Measurements from ENCODE around the gene PPIF. TPM values are rescaled to one million over a fixed set of nuclear protein-coding genes. Genes with fewer than 3 reads are reported as not detected.
A peak's percentile ranks its signal among the peaks of the same experiment; 100 is the strongest.

PPIF gene
- total RNA-seq, 6 experiments from 2014 or later, result 53.7 to 106 (median 90.1) TPM

- intact Hi-C loops (cut with DNase I), result loop anchor here in 1 of 2 donors (10.0 kb wide), 1 partner anchor 122 kb away; no protein-coding TSS in a partner anchor
- no peak for ATAC-seq
- no peak overlapping the region for H3K27ac ChIP-seq
- H3K9me3 ChIP-seq, result no peaks in the 10 kb centered on the region
- 78% methylated on average over 3 of the region's 4 CpGs for WGBS (ENCODE audit: insufficient coverage, low coverage, low lambda C conversion rate, missing lambda C conversion rate)
- no peaks in the 10 kb centered on the region for H3K36me3 ChIP-seq
- no peak for DNase-seq
- no peak overlapping the region for H3K4me3 ChIP-seq
- no peaks in the 10 kb centered on the region for H3K4me1 ChIP-seq
- TF ChIP-seq POLR2A (IDR thresholded peaks at IDR 0.05) (no peak), CTCF (IDR thresholded peaks at IDR 0.05) (no peak)
- no peaks in the 10 kb centered on the region for H3K27me3 ChIP-seq
These were observed 25.6 kb downstream of the PPIF start for GRCh38 chr10:79372871-79373270.

DNA sequence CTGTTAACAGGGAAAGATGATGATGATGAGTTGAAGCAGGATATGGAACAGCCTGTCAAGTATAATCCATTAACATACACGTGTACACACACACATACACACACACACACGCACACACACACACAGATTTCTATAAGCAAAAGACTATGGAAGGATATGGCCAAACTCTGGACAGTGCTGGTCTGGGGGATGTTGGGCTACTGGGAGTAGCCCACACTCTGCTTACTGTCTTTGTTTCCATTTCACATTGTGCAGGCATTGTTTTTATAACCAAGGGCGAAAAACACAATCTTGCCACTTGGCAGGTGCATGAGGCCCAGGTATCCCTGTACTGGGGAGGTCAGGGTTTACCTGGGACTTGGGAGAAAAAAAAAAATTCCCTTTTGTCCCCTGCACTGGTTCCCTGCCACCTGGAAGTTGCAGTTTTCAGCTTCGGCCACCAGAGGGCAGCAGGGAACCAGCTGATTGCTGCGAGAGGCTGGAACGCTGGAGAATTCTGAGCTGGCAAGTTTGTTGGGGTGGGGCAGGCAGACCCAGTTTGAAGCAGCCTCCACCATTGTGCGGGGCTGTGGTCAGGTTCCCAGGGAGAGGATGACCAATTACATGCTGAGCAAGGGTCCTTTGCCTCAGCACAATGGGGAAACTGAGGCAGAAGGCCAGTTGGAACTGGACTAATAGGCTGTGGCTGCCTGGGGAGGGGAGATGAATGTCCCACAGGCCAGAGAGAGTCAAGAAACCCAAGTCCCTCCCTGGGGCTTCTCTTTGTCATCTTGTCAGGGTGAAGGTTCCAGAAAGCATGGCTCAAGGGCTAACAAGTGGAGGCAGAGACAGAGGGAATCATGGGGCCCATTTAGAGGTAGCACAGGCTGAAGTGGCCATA, 27.3 kb downstream of the PPIF start:
- H3K4me3 ChIP-seq, result no peak overlapping the region
- intact Hi-C loops (cut with DNase I), result loop anchor here (5.0 to 10.0 kb wide), 2 partner anchors 113 to 120 kb away; no protein-coding TSS in a partner anchor

GRCh38 chr10:79375321-79376077, 28.2 kb downstream of the PPIF start:
- intact Hi-C loops (cut with DNase I), result loop anchor here (5.0 to 10.0 kb wide), 2 partner anchors 112 to 119 kb away; no protein-coding TSS in a partner anchor
- WGBS (ENCODE audit: insufficient coverage, low coverage, low lambda C conversion rate, missing lambda C conversion rate), result 82% methylated on average over 5 of the region's 6 CpGs

More for the DNA sequence above, 27.3 kb downstream of the PPIF start:
- TF ChIP-seq CTCF (IDR thresholded peaks at IDR 0.05) (peak; percentile 95 to 99 (median 98)), POLR2A (IDR thresholded peaks at IDR 0.05) (no peak)
- Histone ChIP-seq H3K27ac (no peak overlapping the region), H3K27me3 (no peaks in the 10 kb centered on the region), H3K9me3 (no peaks in the 10 kb centered on the region), H3K36me3 (no peaks in the 10 kb centered on the region), H3K4me1 (peaks cover 0 to 8% (median 0%) of the 10 kb centered on the region in 4 donors)
- DNase-seq (peak; percentile 80 to 84 (median 83)), ATAC-seq (peak; percentile 75 to 82 (median 77))
- WGBS (ENCODE audit: insufficient coverage, low coverage, low lambda C conversion rate, missing lambda C conversion rate), result 0% methylated on average over 7 of the region's 7 CpGs

More at GRCh38 chr10:79375321-79376077, 28.2 kb downstream of the PPIF start:
- no peak overlapping the region for H3K27ac ChIP-seq
- H3K27me3 ChIP-seq, result no peaks in the 10 kb centered on the region
- no peaks in the 10 kb centered on the region for H3K9me3 ChIP-seq
- no peak overlapping the region for H3K4me3 ChIP-seq
- DNase-seq (peak in 1 of 3 donors; percentile 36), ATAC-seq (no peak)
- TF ChIP-seq CTCF (IDR thresholded peaks at IDR 0.05) (no peak), POLR2A (IDR thresholded peaks at IDR 0.05) (no peak)
- H3K36me3 ChIP-seq, result no peaks in the 10 kb centered on the region
- H3K4me1 ChIP-seq, result peaks cover 0 to 13% (median 2%) of the 10 kb centered on the region in 4 donors
